ENCODE data around the gene GRIA4.
"Not testable (repeated sequence)": the region's sequence is repeated elsewhere in the genome, so short reads cannot be mapped to it uniquely, and the experiment has no call there.

DNA sequence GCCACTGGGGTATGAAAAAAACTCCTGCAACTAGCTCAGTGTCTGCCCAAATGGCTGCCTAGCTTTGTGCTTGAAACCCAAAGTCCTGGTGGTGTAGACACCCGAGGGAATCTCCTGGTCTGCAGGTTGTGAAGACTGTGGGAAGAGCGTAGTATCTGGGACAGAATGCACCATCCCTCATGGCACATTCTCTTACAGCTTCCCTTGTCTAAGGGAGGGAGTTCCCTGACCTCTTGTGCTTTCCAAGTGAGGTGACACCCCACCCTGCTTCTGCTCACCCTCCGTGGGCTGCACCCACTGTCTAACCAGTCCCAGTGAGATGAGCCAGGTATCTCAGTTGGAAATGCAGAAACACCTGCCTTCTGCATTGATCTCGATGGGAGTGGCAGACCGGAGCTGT is 269.1 kb downstream of the GRIA4 start:
- not testable (repeated sequence) for TF ChIP-seq CTCF (conservative IDR thresholded peaks at IDR 0.05 in 1 of 2, IDR thresholded peaks at IDR 0.05 in 1 of 2; ENCODE audit: extremely low read depth in 1 of 2, insufficient read depth in 1 of 2, low read depth in 1 of 2, low read length in 2 of 2); EZH2 (IDR thresholded peaks at IDR 0.05; ENCODE audit: borderline replicate concordance, low read length)

Data from mammary epithelial cell (primary cell).